MM.1S (cell line): ENCODE data around the gene ZNF22.

Experiments
- DNase-seq: peaks from one replicate; pipeline ENCODE4 v3.0.0-alpha.2; 2015
- H2AFZ ChIP-seq: fragments of 300-600 bp; sonication (generic); 2 replicates; pipeline ENCODE4 v1.6.0; 2016; ENCODE audit warnings: antibody characterized with exemption, low read length
- H3F3A ChIP-seq: fragments of 300-600 bp; sonication (generic); 2 replicates; pipeline ENCODE4 v1.6.1; 2016; ENCODE audit warnings: mild to moderate bottlenecking, antibody characterized with exemption, low read length, moderate library complexity, mixed read lengths; ENCODE audit not compliant: insufficient read depth
- H3K27ac ChIP-seq: fragments of 300-600 bp; sonication (generic); 2 replicates; pipeline ENCODE4 v1.5.1; 2016; ENCODE audit warnings: mild to moderate bottlenecking, low read length
- H3K27me3 ChIP-seq: fragments of 300-600 bp; sonication (generic); replicated peaks from 2 replicates; pipeline ENCODE4 v1.6.0; 2016; ENCODE audit warnings: low read length; ENCODE audit not compliant: insufficient read depth
- H3K36me3 ChIP-seq: fragments of 300-600 bp; sonication (generic); replicated peaks from 2 replicates; pipeline ENCODE4 v1.6.1; 2016; ENCODE audit warnings: mild to moderate bottlenecking, low read length, mixed read lengths; ENCODE audit not compliant: insufficient read depth
- H3K4me1 ChIP-seq: fragments of 300-600 bp; sonication (generic); 2 replicates; pipeline ENCODE4 v1.6.1; 2016; ENCODE audit warnings: low read length, mixed read lengths
- H3K4me2 ChIP-seq: fragments of 300-600 bp; sonication (generic); 2 replicates; pipeline ENCODE4 v1.6.0; 2016; ENCODE audit warnings: low read depth, low read length
- H3K4me3 ChIP-seq: fragments of 300-600 bp; sonication (generic); 2 replicates; pipeline ENCODE4 v1.5.1; 2016; ENCODE audit warnings: low read length, mixed read lengths
- H3K79me2 ChIP-seq: fragments of 300-600 bp; sonication (generic); 2 replicates; pipeline ENCODE4 v1.6.1; 2016; ENCODE audit warnings: mixed run types, low read length, mixed read lengths
- H3K9ac ChIP-seq: fragments of 300-600 bp; sonication (generic); 2 replicates; pipeline ENCODE4 v1.6.1; 2016; ENCODE audit warnings: low read length, mixed read lengths
- H3K9me2 ChIP-seq: fragments of 300-600 bp; sonication (generic); replicated peaks from 2 replicates; pipeline ENCODE4 v1.6.1; 2016; ENCODE audit warnings: mild to moderate bottlenecking, low read length, mixed read lengths; ENCODE audit not compliant: insufficient read depth
- H3K9me3 ChIP-seq: fragments of 300-600 bp; sonication (generic); replicated peaks from 2 replicates; pipeline ENCODE4 v1.6.1; 2016; ENCODE audit warnings: mild to moderate bottlenecking, low read length, mixed read lengths; ENCODE audit not compliant: insufficient read depth
- H4K20me1 ChIP-seq: fragments of 300-600 bp; sonication (generic); 2 replicates; pipeline ENCODE4 v1.6.1; 2016; ENCODE audit warnings: mild to moderate bottlenecking, low read length, moderate library complexity, mixed read lengths; ENCODE audit not compliant: insufficient read depth
- EZH2 ChIP-seq: fragments of 300-600 bp; sonication (generic); optimal IDR thresholded peaks from 2 replicates; pipeline ENCODE3; 2017; ENCODE audit warnings: low read depth, mild to moderate bottlenecking, antibody characterized with exemption, low read length, mixed read lengths
- EZH2phosphoT487 ChIP-seq: fragments of 300-600 bp; sonication (generic); IDR thresholded peaks from 2 replicates; pipeline ENCODE4 v1.6.1; 2018; ENCODE audit warnings: antibody characterized with exemption, low read length
- TF ChIP-seq, protein P1 (sequence below): fragments of 300-600 bp; sonication (generic); IDR thresholded peaks from 2 replicates; pipeline ENCODE4 v1.5.1; 2016; ENCODE audit warnings: antibody characterized with exemption, low read length, mixed read lengths

The ZNF22 gene

DNA sequence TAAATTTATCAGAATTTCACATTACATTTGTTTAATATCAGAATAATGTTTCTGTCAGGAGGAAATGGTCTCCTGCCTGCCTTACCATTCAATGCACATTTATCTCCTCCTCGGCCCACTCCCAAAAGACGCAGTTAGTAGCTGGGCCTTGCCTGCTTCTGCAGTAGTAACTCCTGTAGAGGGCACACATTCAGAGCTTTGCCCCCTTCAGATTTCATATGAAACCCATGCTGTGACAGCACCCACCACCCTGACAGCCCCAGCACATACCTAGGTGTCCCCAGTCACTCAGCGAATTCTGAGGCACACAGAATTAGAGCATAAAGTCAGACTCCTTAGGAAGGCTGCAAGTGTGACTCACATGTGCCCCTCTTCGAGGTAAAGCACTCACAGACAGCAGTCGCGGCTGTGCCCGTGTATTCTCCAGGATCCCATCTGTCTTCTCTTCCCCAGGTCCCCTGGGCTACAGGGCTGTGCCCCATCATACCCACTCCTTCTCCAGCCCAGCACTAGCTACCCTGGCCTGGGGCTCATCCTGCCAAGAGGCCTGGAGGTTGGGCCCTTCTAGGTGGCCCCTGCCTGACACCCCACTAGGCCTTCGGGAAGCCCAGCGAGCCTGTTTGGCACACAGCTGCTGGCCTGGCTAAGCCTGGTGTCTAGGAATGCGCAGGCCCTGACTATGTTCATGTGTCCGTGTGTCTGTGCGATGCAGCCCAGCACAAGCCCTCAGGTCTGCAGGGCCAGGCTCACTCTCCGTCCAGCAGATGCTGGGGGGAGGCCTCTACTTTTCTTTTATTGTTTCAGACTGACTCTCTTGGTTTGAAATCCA lies 17.4 kb upstream of the ZNF22 start:
- Histone ChIP-seq H3K27me3 (no peaks in the 10 kb centered on the region), H3K9me2 (no peaks in the 10 kb centered on the region), H3K4me1 (peaks cover 19% of the 10 kb centered on the region), H3K9me3 (no peaks in the 10 kb centered on the region), H2AFZ (no peak overlapping the region), H3K79me2 (peaks cover 37% of the 10 kb centered on the region), H3K9ac (no peak overlapping the region), H4K20me1 (no peaks in the 10 kb centered on the region), H3K4me3 (no peak overlapping the region), H3K27ac (no peak overlapping the region), H3K4me2 (no peak overlapping the region), H3K36me3 (peaks cover 4% of the 10 kb centered on the region; the same call in 1 of the 2 replicates), H3F3A (no peaks in the 10 kb centered on the region)
- TF ChIP-seq, protein P1, sequence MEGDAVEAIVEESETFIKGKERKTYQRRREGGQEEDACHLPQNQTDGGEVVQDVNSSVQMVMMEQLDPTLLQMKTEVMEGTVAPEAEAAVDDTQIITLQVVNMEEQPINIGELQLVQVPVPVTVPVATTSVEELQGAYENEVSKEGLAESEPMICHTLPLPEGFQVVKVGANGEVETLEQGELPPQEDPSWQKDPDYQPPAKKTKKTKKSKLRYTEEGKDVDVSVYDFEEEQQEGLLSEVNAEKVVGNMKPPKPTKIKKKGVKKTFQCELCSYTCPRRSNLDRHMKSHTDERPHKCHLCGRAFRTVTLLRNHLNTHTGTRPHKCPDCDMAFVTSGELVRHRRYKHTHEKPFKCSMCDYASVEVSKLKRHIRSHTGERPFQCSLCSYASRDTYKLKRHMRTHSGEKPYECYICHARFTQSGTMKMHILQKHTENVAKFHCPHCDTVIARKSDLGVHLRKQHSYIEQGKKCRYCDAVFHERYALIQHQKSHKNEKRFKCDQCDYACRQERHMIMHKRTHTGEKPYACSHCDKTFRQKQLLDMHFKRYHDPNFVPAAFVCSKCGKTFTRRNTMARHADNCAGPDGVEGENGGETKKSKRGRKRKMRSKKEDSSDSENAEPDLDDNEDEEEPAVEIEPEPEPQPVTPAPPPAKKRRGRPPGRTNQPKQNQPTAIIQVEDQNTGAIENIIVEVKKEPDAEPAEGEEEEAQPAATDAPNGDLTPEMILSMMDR: no peak
- TF ChIP-seq EZH2phosphoT487 (no peak), EZH2 (no peak)
- no peak for DNase-seq

DNA sequence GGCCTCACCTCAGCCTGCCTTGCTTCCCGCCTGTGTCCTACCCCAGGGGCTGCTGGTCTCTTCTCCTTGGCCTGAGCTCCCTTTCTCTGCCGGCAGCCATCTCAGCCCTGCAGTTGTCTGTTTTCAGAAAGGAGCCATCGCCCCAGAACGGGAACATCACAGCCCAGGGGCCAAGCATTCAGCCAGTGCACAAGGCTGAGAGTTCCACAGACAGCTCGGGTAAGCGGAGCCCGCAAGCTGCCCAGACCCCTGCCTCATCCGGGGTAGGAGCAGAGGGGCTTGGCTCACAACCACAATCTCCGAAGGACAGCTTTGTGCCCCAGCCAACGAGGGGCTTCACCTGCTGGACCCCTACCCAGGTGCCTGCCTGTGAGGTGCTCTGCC lies 16.8 kb upstream of the ZNF22 start:
- Histone ChIP-seq H3K9me3 (no peaks in the 10 kb centered on the region), H3F3A (no peaks in the 10 kb centered on the region)
- DNase-seq: no peak

DNA sequence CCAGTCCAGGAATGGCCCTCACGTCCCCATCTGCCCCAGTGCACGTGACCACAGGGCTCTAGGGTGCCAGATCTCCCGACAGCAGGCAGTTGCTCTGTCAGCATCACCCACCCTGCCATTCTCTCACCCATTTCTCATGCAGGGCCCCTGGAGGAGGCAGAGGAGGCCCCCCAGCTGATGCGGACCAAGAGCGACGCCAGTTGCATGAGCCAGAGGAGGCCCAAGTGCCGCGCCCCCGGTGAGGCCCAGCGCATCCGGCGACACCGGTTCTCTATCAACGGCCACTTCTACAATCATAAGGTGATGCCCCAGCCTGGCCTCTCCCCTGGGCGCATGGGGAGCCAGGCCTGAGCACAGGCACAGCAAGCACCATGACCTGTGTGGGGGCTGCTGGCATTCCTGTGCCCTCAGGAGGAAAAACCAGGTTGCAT lies 16.0 kb upstream of the ZNF22 start:
- H3K4me3 ChIP-seq: no peak overlapping the region
- no peaks in the 10 kb centered on the region for H3F3A ChIP-seq
- H3K9ac ChIP-seq: no peak overlapping the region
- no peaks in the 10 kb centered on the region for H3K9me3 ChIP-seq
- H3K9me2 ChIP-seq: no peaks in the 10 kb centered on the region
- H3K4me1 ChIP-seq: peaks cover 10% of the 10 kb centered on the region; the same call in 1 of the 2 replicates
- peaks cover 24% of the 10 kb centered on the region for H3K79me2 ChIP-seq
- no peak for DNase-seq
- H3K27ac ChIP-seq: no peak overlapping the region
- no peaks in the 10 kb centered on the region for H4K20me1 ChIP-seq
- no peaks in the 10 kb centered on the region for H3K27me3 ChIP-seq
- H2AFZ ChIP-seq: no peak overlapping the region
- no peak overlapping the region for H3K4me2 ChIP-seq
- peaks cover 4% of the 10 kb centered on the region; the same call in 1 of the 2 replicates for H3K36me3 ChIP-seq
- no peak for TF ChIP-seq EZH2phosphoT487
- TF ChIP-seq EZH2: no peak
- TF ChIP-seq, protein P1: no peak

More for the DNA sequence above, 16.8 kb upstream of the ZNF22 start:
- no peaks in the 10 kb centered on the region for H3K9me2 ChIP-seq
- H3K79me2 ChIP-seq: peaks cover 32% of the 10 kb centered on the region
- no peaks in the 10 kb centered on the region for H4K20me1 ChIP-seq
- H3K4me3 ChIP-seq: no peak overlapping the region
- peaks cover 4% of the 10 kb centered on the region; the same call in 1 of the 2 replicates for H3K36me3 ChIP-seq
- no peaks in the 10 kb centered on the region for H3K27me3 ChIP-seq
- H3K4me2 ChIP-seq: no peak overlapping the region
- H2AFZ ChIP-seq: no peak overlapping the region
- no peak overlapping the region for H3K27ac ChIP-seq
- H3K4me1 ChIP-seq: peaks cover 18% of the 10 kb centered on the region
- TF ChIP-seq, protein P1: no peak
- no peak for TF ChIP-seq EZH2phosphoT487
- no peak for TF ChIP-seq EZH2
- no peak overlapping the region for H3K9ac ChIP-seq
